ENCODE results near the gene ADCY1.

DNA sequence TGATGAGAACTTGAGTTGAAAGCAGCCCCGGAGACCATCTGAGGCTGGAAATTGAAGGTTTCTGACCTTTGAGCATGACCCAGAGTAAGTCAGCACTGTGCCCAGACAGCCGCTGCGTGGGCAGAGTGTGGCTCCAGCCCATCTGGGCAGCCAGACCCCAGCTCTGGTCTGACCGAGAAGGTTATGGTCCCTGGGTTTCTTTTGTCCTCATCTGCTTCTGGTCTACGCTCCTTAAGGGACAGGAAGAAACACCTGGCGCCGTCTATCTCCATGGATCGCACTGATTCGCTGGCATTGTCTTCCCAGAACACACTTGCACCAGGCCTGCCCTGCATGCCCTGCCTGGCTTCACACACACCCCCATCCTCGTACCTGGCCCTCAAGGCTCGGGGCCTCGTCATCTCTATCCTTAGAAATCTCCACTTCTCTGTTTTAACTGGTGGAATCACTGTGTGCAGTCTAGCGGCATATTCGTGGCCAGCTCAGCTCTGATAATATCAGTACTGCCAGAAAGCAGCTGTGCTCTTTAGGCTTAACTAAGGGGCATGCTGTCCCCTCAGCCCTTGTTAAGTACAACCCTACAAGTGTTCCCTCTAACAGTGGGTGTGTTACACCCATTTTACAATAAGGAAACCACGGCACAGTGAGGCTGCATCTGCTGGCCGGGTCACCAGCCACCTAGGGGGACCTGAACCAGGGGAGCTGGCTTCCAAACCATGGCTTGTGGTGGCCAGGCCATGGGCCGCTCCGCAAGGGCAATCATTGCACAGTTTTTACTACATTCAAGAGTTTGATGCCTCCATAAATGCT lies 127.7 kb downstream of the ADCY1 start:
- TF ChIP-seq, protein P1, sequence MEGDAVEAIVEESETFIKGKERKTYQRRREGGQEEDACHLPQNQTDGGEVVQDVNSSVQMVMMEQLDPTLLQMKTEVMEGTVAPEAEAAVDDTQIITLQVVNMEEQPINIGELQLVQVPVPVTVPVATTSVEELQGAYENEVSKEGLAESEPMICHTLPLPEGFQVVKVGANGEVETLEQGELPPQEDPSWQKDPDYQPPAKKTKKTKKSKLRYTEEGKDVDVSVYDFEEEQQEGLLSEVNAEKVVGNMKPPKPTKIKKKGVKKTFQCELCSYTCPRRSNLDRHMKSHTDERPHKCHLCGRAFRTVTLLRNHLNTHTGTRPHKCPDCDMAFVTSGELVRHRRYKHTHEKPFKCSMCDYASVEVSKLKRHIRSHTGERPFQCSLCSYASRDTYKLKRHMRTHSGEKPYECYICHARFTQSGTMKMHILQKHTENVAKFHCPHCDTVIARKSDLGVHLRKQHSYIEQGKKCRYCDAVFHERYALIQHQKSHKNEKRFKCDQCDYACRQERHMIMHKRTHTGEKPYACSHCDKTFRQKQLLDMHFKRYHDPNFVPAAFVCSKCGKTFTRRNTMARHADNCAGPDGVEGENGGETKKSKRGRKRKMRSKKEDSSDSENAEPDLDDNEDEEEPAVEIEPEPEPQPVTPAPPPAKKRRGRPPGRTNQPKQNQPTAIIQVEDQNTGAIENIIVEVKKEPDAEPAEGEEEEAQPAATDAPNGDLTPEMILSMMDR (IDR thresholded peaks at IDR 0.05): no peak
- no peak for TF ChIP-seq POLR2A (IDR thresholded peaks at IDR 0.05)

Data from stomach (tissue), 4 donors.